Adrenal gland (tissue), 12 donors: ENCODE data around the gene MET. TPM values are rescaled to one million over a fixed set of nuclear protein-coding genes. Genes with fewer than 3 reads are reported as not detected.

Experiments
- DNase-seq, 7 donors: peaks; one replicate each; pipeline ENCODE4 v3.0.0-alpha.2; 2019 to 2020
- H3K27ac ChIP-seq, 5 donors: fragments of 200-600 bp; sonication (generic) in 4 of 5; 1 replicate in 3 of 5; 2 replicates in 2 of 5; pipeline versions ENCODE4 v1.5.1 to v1.8.0; 2016 to 2020; ENCODE audit warnings: mild to moderate bottlenecking in 1 of 5
- H3K27me3 ChIP-seq: fragments of 200-600 bp; 2 replicates; pipeline ENCODE4 v1.8.0; 2021
- H3K36me3 ChIP-seq, 2 donors: fragments of 200-600 bp; replicated peaks in 1 of 2; 1 replicate in 1 of 2; 2 replicates in 1 of 2; pipeline versions ENCODE4 v1.5.1 to v1.8.0; 2018 to 2022
- H3K4me1 ChIP-seq, 2 donors: fragments of 200-600 bp; replicated peaks in 1 of 2; 1 replicate in 1 of 2; 2 replicates in 1 of 2; pipeline versions ENCODE4 v1.5.1 to v1.8.0; 2018 to 2021
- H3K4me3 ChIP-seq, 4 donors: fragments of 200-600 bp; sonication (generic) in 3 of 4; one replicate each; pipeline ENCODE4 v1.5.1; 2016 to 2018
- H3K9me3 ChIP-seq, 3 donors: fragments of 200-600 bp; sonication (generic) in 1 of 3; replicated peaks in 1 of 3; 1 replicate in 2 of 3; 2 replicates in 1 of 3; pipeline versions ENCODE4 v1.5.1 to v1.8.0; 2016 to 2021
- POLR2A ChIP-seq, 2 donors: fragments of 450-650 bp; IDR thresholded peaks; one replicate each; pipeline ENCODE4 v1.6.1; 2017; ENCODE audit warnings: antibody characterized with exemption in 2 of 2, mild to moderate bottlenecking in 2 of 2, moderate library complexity in 1 of 2
- WGBS, 4 donors: extraction: QIAGEN DNeasy Blood & Tissue Kit in 2 of 4; methylation state at CpG; one replicate each; pipeline versions ENCODE4 v1.1.5 to v1.1.7; 2013 to 2017; 5-methylcytosine and 5-hydroxymethylcytosine counted together
- intact Hi-C, 2 donors: fragments of 100-400 bp; cut with DNase I; formaldehyde crosslinking; loops; one replicate each; pipeline versions ENCODE4 v1.14.1 to v1.15.0; 2022 to 2023
- polyA plus RNA-seq, 3 donors: library from polyadenylated mRNA; stranded (reverse); fragments of 200-250 nt in 2 of 3; fragments of 350-450 nt in 1 of 3; fragmentation: Illumina TruSeq in 1 of 3; extraction: RNeasy Lipid Tissue Mini Kit (QIAGEN cat#74804) in 1 of 3; gene quantifications; one replicate each; pipeline ENCODE4 v1.2.3, GENCODE V29; 2013 to 2014
- total RNA-seq, 9 donors: library from RNA; depleted of rRNA in 4 of 9; stranded (reverse); fragments of >200 nt in 4 of 9; fragments of 120-200 nt in 1 of 9; fragmentation: NEBNext Ultra II Directional in 1 of 9; extraction: Animal tissue kit (Norgen Biotek cat#: 25700) in 1 of 9; gene quantifications; one replicate each; pipeline versions ENCODE4 v1.1.0 to v1.2.4, GENCODE V29; 2013 to 2023
- TF ChIP-seq, protein P1 (sequence below), 6 experiments: fragments of 450-650 bp in 4 of 6; fragments of 200-600 bp in 2 of 6; sonication (generic) in 1 of 6; IDR thresholded peaks; 1 replicate in 5 of 6; 2 replicates in 1 of 6; pipeline versions ENCODE4 v1.5.1 to v1.8.0; 2016 to 2021; ENCODE audit warnings: antibody characterized with exemption in 6 of 6, mild to moderate bottlenecking in 2 of 6, moderate library complexity in 1 of 6
- donor health status: healthy with polysubstance abuse.
- donor health status: Bipolar disorder and iron deficiency.
- donor health status: DM: yes; HTN: yes; CAD: no.
- donor health status: DM: no; HTN: no; CAD: no.
- donor health status: DM: no; HTN: no; CAD: no.
- donor health status: DM: yes; HTN: yes; CAD: no.

Gene MET
- total and polyA plus RNA-seq, 12 donors = 0.55 to 2.3 (median 0.79) TPM

DNA sequence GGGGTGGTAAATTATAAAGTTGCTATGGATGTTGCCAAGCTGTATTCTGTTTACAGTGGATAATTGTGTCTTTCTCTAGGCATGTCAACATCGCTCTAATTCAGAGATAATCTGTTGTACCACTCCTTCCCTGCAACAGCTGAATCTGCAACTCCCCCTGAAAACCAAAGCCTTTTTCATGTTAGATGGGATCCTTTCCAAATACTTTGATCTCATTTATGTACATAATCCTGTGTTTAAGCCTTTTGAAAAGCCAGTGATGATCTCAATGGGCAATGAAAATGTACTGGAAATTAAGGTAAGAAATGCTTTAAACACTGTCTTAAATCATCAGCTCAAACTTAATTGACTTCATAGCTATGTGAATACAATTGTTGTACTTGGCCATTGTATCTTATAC lies 91.0 kb downstream of the MET start:
- no peak for DNase-seq
- no peak overlapping the region for H3K4me3 ChIP-seq
- 83 to 91% (median 86%) methylated on average over 1 of the region's 1 CpG for WGBS, 4 donors
- intact Hi-C loops = no loop called here
- H3K27me3 ChIP-seq = no peaks in the 10 kb centered on the region
- no peaks in the 10 kb centered on the region for H3K9me3 ChIP-seq
- H3K36me3 ChIP-seq = no peaks in the 10 kb centered on the region
- no peak overlapping the region for H3K27ac ChIP-seq
- H3K4me1 ChIP-seq = no peaks in the 10 kb centered on the region
- TF ChIP-seq POLR2A (IDR thresholded peaks at IDR 0.05) = no peak
- TF ChIP-seq, protein P1, sequence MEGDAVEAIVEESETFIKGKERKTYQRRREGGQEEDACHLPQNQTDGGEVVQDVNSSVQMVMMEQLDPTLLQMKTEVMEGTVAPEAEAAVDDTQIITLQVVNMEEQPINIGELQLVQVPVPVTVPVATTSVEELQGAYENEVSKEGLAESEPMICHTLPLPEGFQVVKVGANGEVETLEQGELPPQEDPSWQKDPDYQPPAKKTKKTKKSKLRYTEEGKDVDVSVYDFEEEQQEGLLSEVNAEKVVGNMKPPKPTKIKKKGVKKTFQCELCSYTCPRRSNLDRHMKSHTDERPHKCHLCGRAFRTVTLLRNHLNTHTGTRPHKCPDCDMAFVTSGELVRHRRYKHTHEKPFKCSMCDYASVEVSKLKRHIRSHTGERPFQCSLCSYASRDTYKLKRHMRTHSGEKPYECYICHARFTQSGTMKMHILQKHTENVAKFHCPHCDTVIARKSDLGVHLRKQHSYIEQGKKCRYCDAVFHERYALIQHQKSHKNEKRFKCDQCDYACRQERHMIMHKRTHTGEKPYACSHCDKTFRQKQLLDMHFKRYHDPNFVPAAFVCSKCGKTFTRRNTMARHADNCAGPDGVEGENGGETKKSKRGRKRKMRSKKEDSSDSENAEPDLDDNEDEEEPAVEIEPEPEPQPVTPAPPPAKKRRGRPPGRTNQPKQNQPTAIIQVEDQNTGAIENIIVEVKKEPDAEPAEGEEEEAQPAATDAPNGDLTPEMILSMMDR (IDR thresholded peaks at IDR 0.05) = no peak

DNA sequence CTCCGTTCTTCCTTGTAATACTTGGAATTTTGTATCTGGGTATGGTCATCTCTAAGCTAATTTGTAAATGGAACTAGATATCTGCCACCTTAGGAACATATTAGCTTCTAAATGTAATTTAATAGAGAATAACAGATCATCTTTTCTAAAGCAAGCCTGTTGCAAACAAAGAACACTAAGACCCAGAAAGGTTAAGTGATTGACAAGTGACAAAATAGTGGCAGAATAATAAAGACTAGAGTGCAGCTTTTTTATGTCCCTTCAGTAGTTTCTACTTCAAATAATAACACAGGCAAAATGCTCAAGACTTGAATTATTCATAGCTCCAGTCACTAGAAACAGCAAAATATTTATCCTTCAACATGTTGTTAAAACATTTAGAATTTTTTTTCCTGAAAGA lies 91.7 kb downstream of the MET start:
- Histone ChIP-seq H3K36me3 (no peaks in the 10 kb centered on the region), H3K27ac (no peak overlapping the region), H3K4me1 (no peaks in the 10 kb centered on the region), H3K27me3 (no peaks in the 10 kb centered on the region), H3K4me3 (no peak overlapping the region), H3K9me3 (no peaks in the 10 kb centered on the region)
- 67 to 82% (median 77%) methylated on average over 1 of the region's 1 CpG for WGBS, 4 donors
- no peak for DNase-seq
- intact Hi-C loops = no loop called here
- TF ChIP-seq, protein P1 (IDR thresholded peaks at IDR 0.05) = no peak
- TF ChIP-seq POLR2A (IDR thresholded peaks at IDR 0.05) = no peak

DNA sequence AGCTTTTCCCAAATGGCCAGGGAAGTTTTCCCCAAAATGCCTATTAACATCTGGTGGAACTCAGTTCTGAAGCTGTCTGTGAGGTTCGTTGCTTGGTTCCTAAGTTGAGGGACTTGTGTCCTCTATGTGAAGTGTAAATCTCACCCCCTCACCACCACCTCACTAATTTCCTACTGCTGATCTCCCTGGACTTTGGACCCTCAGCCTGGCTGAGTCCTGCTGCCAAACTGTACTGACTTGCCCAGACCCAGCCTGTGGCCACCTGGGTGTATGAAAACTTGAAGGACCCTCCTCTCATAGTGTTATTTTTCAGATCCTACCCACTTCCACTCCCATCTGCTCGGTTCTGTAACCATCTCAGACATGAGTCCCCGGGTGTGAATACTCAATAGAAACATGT lies 94.9 kb downstream of the MET start:
- Histone ChIP-seq H3K4me1 (no peaks in the 10 kb centered on the region), H3K27ac (no peak overlapping the region), H3K36me3 (no peaks in the 10 kb centered on the region), H3K4me3 (no peak overlapping the region), H3K9me3 (no peaks in the 10 kb centered on the region), H3K27me3 (no peaks in the 10 kb centered on the region)
- WGBS, 4 donors = 71 to 90% (median 83%) methylated on average over 3 of the region's 3 CpGs
- TF ChIP-seq POLR2A (IDR thresholded peaks at IDR 0.05) = no peak
- TF ChIP-seq, protein P1 (IDR thresholded peaks at IDR 0.05) = no peak
- intact Hi-C loops = no loop called here
- DNase-seq = no peak

DNA sequence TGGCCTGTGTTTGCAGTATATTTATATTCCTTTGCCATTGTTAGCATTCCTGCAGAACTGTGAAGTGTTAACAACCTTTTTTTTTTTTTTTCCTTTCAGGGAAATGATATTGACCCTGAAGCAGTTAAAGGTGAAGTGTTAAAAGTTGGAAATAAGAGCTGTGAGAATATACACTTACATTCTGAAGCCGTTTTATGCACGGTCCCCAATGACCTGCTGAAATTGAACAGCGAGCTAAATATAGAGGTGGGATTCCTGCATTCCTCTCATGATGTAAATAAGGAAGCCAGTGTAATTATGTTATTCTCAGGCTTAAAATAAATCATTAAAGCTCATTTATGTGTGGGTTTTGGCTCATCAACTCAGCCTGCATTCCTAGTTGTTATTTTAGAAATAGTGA lies 97.5 kb downstream of the MET start:
- 59 to 70% (median 66%) methylated on average over 3 of the region's 3 CpGs for WGBS, 4 donors
- no peaks in the 10 kb centered on the region for H3K4me1 ChIP-seq
- no peak overlapping the region for H3K4me3 ChIP-seq
- no peaks in the 10 kb centered on the region for H3K9me3 ChIP-seq
- no peaks in the 10 kb centered on the region for H3K27me3 ChIP-seq
- DNase-seq = no peak
- TF ChIP-seq POLR2A (IDR thresholded peaks at IDR 0.05) = no peak
- TF ChIP-seq, protein P1 (IDR thresholded peaks at IDR 0.05) = no peak
- intact Hi-C loops = no loop called here
- H3K36me3 ChIP-seq = no peaks in the 10 kb centered on the region
- H3K27ac ChIP-seq = no peak overlapping the region
